ENCODE data around the gene SERPINA5.

Gene SERPINA5

GRCh38 chr14:94540031-94540794 lies 41.0 kb upstream of the SERPINA5 start:
- no peak for DNase-seq (ENCODE audit: low read depth)
- TF ChIP-seq CTCF (conservative IDR thresholded peaks at IDR 0.05; ENCODE audit: low read depth, low read length), result no peak
- no peak overlapping the region for H3K4me3 ChIP-seq (ENCODE audit: low read length)

- no peak for DNase-seq (ENCODE audit: low read depth)
- no peak for TF ChIP-seq CTCF (conservative IDR thresholded peaks at IDR 0.05; ENCODE audit: low read depth, low read length)
- H3K4me3 ChIP-seq (ENCODE audit: low read length), result no peak overlapping the region
Observed at GRCh38 chr14:94541234-94541975, 39.8 kb upstream of the SERPINA5 start.

- DNase-seq (ENCODE audit: low read depth), result no peak
- TF ChIP-seq CTCF (conservative IDR thresholded peaks at IDR 0.05; ENCODE audit: low read depth, low read length), result no peak
- no peak overlapping the region for H3K4me3 ChIP-seq (ENCODE audit: low read length)
Observed at GRCh38 chr14:94542111-94542810, 39.0 kb upstream of the SERPINA5 start.

- H3K4me3 ChIP-seq (ENCODE audit: low read length), result no peak overlapping the region
- TF ChIP-seq CTCF (conservative IDR thresholded peaks at IDR 0.05; ENCODE audit: low read depth, low read length), result no peak
- no peak for DNase-seq (ENCODE audit: low read depth)
Observed at GRCh38 chr14:94542811-94543440, 38.3 kb upstream of the SERPINA5 start.

GRCh38 chr14:94543449-94544124 lies 37.6 kb upstream of the SERPINA5 start:
- TF ChIP-seq CTCF (conservative IDR thresholded peaks at IDR 0.05; ENCODE audit: low read depth, low read length), result no peak
- no peak overlapping the region for H3K4me3 ChIP-seq (ENCODE audit: low read length)
- DNase-seq (ENCODE audit: low read depth), result no peak

GRCh38 chr14:94544726-94545125 lies 36.5 kb upstream of the SERPINA5 start:
- TF ChIP-seq CTCF (conservative IDR thresholded peaks at IDR 0.05; ENCODE audit: low read depth, low read length), result no peak
- no peak overlapping the region for H3K4me3 ChIP-seq (ENCODE audit: low read length)
- DNase-seq (ENCODE audit: low read depth), result no peak
